GM19463 (cell line): ENCODE results near the gene MAPK1IP1L.
"Not testable (repeated sequence)": the region's sequence is repeated elsewhere in the genome, so short reads cannot be mapped to it uniquely, and the experiment has no call there.

Experiments used
- ATAC-seq: cut with Tn5 transposase; IDR thresholded peaks from one replicate; pipeline ENCODE4 v1.9.1; 2021; ENCODE audit warnings: mild to moderate bottlenecking, moderate library complexity; ENCODE audit not compliant: unreplicated experiment

The MAPK1IP1L gene

GRCh38 chr14:55051423-55052268 lies at the start of gene MAPK1IP1L:
Gene MAPK1IP1L, plus strand, starts transcription at chr14:55051647. Its CDS starts 10,037 bp downstream, at chr14:55061684.
- peak; percentile 79 for ATAC-seq

- no peak for ATAC-seq
Measured at GRCh38 chr14:55005071-55005470, 46.4 kb upstream of the MAPK1IP1L start.

GRCh38 chr14:55015006-55015405 lies 36.4 kb upstream of the MAPK1IP1L start:
- ATAC-seq, result no peak

- ATAC-seq, result no peak
Measured at GRCh38 chr14:55019968-55020554, 31.4 kb upstream of the MAPK1IP1L start.

- ATAC-seq, result not testable (repeated sequence)
Measured at GRCh38 chr14:55024365-55024764, 27.1 kb upstream of the MAPK1IP1L start.

GRCh38 chr14:55025948-55026347 lies 25.5 kb upstream of the MAPK1IP1L start:
- no peak for ATAC-seq

- no peak for ATAC-seq
Measured at GRCh38 chr14:55026441-55026792, 25.0 kb upstream of the MAPK1IP1L start.

- peak; percentile 95 for ATAC-seq
Measured at GRCh38 chr14:55026793-55027561, 24.5 kb upstream of the MAPK1IP1L start, which contains the start of the genes SOCS4 and WDHD1. Gene SOCS4, plus strand, starts transcription at chr14:55027236. Its CDS starts 15,806 bp downstream, at chr14:55043042. Gene WDHD1, minus strand, starts transcription at chr14:55027099. Its CDS starts 312 bp downstream, at chr14:55026787.

- ATAC-seq, result no peak
Measured at GRCh38 chr14:55028066-55028465, 23.4 kb upstream of the MAPK1IP1L start.

- ATAC-seq, result no peak
Measured at GRCh38 chr14:55028476-55028875, 23.0 kb upstream of the MAPK1IP1L start.

- ATAC-seq, result no peak
Measured at GRCh38 chr14:55031190-55031589, 20.3 kb upstream of the MAPK1IP1L start.

- ATAC-seq, result not testable (repeated sequence)
Measured at GRCh38 chr14:55037995-55038394, 13.5 kb upstream of the MAPK1IP1L start.

- no peak for ATAC-seq
Measured at GRCh38 chr14:55038708-55039107, 12.7 kb upstream of the MAPK1IP1L start.

GRCh38 chr14:55043528-55043927 lies 7.9 kb upstream of the MAPK1IP1L start:
- no peak for ATAC-seq

- ATAC-seq, result no peak
Measured at GRCh38 chr14:55045087-55045486, 6.4 kb upstream of the MAPK1IP1L start.

GRCh38 chr14:55047301-55048053 lies 4.0 kb upstream of the MAPK1IP1L start:
- ATAC-seq, result no peak

GRCh38 chr14:55048900-55049436 lies 2.5 kb upstream of the MAPK1IP1L start:
- ATAC-seq, result no peak

- ATAC-seq, result no peak
Measured at GRCh38 chr14:55051165-55051422, 353 bp upstream of the MAPK1IP1L start.

GRCh38 chr14:55052269-55052930 lies 953 bp downstream of the MAPK1IP1L start:
- ATAC-seq, result peak; percentile 10

GRCh38 chr14:55053018-55053417 lies 1.6 kb downstream of the MAPK1IP1L start:
- no peak for ATAC-seq
